SU-DHL-6 (cell line): ENCODE results near the gene AKAP8L.

ENCODE experiments used
- EZH2phosphoT487 ChIP-seq: fragments of 200-600 bp; sonication (generic), shearing (Covaris generic); conservative IDR thresholded peaks from 2 replicates; pipeline ENCODE4 v1.6.1; 2018; ENCODE audit warnings: mild to moderate bottlenecking, antibody characterized with exemption, low read length, moderate library complexity, mixed read lengths
- TF ChIP-seq, protein P1 (sequence below): fragments of 200-600 bp; sonication (generic); IDR thresholded peaks from one replicate; pipeline ENCODE4 v1.5.1; 2017; ENCODE audit warnings: antibody characterized with exemption, mild to moderate bottlenecking, low read length, moderate library complexity; ENCODE audit not compliant: insufficient read depth, poor library complexity, severe bottlenecking

DNA sequence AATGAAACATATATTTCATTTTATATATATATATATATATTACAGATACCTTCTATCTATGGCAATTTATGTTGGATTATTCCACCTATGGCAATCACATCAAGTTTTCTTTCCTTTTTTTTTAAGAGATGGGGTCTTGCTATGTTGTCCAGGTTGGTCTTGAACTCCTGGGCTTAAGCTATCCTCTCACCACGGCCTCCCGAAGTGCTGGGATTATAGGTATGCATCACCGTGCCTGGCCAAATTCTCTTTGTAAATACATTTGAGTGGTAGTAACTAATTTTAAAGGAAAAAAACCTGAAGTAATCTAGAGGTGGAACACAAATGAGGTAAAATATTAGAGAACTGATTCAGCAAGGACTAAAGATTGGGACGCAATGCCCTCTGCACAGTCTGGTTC is 64.9 kb downstream of the AKAP8L start:
- TF ChIP-seq, protein P1, sequence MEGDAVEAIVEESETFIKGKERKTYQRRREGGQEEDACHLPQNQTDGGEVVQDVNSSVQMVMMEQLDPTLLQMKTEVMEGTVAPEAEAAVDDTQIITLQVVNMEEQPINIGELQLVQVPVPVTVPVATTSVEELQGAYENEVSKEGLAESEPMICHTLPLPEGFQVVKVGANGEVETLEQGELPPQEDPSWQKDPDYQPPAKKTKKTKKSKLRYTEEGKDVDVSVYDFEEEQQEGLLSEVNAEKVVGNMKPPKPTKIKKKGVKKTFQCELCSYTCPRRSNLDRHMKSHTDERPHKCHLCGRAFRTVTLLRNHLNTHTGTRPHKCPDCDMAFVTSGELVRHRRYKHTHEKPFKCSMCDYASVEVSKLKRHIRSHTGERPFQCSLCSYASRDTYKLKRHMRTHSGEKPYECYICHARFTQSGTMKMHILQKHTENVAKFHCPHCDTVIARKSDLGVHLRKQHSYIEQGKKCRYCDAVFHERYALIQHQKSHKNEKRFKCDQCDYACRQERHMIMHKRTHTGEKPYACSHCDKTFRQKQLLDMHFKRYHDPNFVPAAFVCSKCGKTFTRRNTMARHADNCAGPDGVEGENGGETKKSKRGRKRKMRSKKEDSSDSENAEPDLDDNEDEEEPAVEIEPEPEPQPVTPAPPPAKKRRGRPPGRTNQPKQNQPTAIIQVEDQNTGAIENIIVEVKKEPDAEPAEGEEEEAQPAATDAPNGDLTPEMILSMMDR = no peak
- no peak for TF ChIP-seq EZH2phosphoT487
